GM18873 (cell line): ENCODE measurements around the gene ZBTB7B.

Source experiments
- ATAC-seq: cut with Tn5 transposase; IDR thresholded peaks from one replicate; pipeline ENCODE4 v1.9.1; 2021; ENCODE audit warnings: mild to moderate bottlenecking, moderate library complexity, moderate number of reproducible peaks; ENCODE audit not compliant: unreplicated experiment, low FRiP score

The ZBTB7B gene

DNA sequence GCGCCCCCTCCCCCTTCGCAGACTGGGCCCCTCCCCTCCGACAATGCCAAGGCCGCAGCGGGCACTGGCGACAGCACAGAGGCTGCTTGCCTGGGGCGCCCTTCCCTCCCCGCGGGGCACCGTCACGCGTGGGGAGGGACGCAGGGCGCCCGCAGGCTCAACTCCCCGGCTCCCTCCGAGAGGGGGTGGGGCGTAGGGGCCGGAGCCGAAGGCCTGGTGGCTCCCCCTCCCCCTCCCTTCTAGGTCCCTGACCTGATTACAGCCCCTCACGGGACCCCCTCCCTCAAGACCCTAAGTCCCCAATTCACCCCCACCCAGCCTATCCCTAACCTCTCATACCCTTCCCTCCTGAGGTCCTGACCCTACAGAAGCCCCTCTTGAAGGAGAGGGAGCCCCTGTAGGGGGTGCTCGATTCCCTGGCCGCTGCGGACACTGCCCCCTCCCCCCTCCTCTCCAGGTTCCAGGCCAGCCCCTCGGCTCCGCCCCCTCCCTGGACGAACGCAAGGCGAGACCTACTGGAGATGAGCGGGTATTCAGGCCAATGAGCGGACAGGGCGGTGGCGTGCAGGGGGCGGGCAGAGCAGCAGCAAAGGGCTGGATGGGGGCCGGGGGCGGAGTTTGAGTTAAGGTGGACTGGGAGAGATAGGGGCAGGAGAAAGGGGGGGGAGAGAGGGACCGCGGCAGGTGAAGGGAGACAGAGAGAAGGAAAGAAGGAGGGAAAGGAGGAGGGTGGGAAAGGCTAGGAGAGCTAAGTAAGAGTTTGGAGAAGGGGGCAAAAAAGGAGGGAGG, 733 bp upstream of the ZBTB7B start:
- peak; percentile 50 for ATAC-seq

DNA sequence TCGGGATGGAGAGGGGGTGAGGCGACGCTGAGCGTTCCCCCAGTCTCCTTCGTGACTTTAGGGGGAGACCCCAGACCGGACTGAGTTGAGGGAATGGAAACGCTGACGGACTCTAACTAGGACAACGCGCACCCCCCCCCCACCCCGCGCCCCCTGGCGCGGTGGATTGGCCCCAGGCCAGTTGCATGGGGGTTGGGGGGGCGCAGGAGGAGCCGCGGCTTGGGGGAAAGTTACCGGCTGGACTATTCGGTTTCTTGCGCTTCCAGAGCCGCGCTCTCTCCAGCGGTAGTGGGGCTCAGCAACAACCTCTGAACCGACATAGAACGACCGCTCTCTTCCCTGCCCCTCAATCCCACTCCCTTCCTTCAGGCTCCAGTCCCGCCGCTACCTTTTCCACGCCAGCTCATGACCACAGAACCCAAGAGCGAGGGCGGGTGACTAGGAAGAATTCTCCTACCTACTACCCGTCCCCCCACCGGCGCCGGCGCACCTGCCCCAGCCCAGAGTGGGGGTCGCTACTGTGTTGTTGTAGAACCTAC, 694 bp downstream of the ZBTB7B start:
- ATAC-seq: no peak

DNA sequence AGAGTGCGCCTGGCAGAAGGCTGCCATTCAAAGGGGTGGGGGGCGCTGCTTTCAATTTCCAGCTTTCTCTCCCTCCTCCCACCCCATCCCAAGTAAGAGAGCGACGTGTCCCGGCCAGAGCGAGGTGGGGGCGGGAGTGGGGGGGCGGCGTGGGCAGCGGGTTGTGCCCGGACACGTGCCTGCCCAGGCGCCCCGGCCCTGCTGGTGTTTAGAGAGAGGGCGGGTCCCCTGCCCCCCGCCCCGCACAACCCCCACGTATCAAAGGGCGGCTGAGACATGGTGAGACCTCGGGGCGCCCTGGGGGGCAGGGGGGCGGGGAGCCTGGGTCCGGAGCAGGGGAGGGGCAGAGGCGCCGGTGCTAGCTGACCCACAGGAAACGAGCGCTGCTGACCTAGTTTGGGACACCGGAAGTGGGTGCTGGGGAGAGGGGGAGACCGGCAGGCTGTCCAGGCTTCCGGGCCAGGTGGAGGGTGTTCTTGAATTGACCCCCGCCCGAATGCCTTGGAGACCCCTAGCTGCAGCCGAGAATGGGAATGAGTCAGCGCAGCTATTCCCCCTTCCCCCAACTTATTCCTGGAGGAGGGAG, 1.3 kb downstream of the ZBTB7B start:
- ATAC-seq: no peak

DNA sequence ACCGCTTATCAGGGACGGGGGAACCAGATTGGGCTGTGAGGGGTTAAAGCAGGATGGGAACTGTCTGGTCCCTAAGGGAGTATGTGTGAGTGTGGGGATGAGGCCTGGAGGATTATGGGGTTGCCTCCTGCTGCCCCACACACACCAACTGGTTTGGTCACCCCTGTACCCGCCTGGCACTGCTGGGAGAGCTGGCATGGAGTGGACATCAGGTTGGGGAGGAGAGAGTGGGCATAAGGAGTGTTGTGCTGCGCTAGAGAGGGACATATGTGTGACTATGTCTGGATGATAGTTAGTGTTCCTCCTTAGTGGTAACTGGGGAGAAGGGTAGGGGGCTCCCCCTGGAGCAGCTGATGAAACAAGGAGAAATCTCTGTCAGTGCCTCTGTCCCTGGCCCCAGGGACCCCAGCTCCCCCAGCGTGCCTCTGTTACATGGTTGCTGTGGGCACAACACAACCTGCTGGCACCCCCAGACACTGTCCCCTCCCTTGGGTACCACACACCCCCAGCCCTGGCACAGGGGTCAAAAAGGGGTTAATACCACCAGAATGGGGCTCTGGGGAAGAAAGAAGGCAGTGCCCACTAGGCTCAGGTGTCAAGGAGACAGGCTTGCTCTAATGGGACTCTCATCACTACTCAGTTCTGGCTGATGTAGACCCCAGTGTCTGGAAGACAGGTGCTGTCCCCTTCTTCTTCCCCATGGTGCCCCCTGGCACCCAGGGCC, 1.9 kb downstream of the ZBTB7B start:
- ATAC-seq: no peak

DNA sequence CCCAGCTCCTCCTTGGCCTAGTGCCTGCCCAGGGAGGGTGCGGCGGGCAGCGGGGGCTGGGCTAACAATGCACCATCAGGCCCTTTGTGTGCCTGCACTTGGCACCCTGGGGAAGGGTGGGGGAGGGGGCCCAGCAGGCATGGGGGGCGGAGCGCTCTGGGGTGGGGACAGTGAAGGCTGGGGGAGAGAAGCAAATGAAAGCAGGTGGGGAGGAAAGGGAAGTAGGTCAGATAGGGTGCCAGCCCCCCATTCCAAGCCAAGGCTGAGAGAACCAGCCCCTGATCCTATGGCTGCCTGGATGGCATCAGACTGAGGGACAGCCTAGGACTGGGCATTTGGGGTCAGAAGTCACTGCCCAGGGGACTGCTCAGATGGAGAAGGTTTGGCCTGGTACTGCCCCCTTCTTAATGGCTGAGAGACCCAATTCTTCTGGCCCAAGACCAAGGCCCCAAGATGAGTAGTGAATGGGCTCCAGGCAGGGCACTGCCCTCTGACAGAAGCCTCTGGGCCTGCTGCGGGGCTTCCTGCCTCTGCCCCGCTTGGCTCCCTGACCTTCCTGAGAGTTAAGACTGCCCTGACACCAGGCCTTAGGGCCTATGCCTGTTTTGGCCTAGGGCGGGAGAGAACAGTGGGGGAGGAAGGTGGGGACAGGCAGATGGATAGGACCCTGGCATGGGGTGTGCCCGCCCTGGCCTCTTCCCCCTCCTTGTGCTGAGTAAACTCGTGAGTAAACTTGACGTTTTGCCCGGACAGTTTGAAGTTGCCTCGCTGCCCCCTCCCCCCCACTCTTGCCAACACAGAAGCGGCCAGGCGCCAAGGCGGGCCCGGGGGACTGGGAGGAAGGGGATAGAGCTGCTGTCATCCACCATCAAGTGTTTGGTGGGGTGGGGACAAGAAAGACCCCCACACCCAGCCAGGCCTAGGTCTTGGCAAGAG, 2.7 kb downstream of the ZBTB7B start:
- no peak for ATAC-seq

DNA sequence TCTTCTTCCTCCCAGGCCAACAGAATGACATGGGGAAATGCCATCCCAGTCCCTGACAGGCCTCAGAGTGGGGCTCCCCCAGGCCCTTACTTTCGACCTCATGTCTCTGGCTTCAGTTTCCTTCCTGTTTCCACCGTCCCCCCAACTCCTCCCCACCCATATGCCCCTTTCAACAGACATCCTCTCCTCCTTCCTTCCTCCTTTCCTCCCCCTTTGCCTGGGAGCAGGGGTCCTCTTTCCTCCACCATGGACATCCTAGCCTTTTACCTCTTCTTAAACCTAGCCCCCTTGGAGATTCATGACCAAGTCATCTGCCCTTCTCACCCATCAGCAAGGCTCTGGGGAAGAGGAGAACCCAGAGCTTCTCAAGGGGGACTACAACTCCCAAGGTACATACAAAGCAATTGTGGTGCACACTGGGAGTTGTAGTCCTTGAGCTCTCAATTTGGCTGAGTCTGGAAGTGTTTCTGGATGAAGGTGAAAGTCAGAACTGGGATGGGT, 4.0 kb downstream of the ZBTB7B start:
- no peak for ATAC-seq

DNA sequence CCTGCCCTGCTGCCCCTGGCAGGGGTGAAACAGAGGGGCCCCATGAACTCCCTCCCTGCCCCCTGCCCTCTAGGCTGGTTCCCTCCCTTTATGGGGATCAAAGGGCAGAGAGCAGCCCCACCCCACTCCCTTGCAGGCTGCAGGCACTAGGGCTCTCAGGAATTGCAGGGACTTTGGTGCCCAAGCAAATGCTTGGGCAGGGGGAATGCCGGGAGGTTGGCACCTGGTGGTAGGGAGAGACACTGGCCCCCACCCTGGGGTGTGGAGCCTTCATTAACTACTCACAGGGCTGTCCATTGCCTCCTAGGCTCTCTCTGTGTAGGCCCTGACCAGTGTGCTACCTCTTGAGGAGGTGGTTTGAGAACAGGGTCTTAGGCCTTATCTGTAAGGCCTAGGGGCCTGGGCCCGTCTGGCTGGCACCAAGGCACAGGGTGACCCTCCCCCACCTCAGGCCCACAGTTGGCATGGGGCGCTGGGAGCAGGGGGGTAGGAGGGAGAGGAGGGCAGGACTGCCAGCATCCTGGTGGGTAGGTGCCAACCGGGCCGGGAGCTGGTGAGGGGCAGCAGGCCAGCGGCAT, 4.7 kb downstream of the ZBTB7B start:
- ATAC-seq: no peak

DNA sequence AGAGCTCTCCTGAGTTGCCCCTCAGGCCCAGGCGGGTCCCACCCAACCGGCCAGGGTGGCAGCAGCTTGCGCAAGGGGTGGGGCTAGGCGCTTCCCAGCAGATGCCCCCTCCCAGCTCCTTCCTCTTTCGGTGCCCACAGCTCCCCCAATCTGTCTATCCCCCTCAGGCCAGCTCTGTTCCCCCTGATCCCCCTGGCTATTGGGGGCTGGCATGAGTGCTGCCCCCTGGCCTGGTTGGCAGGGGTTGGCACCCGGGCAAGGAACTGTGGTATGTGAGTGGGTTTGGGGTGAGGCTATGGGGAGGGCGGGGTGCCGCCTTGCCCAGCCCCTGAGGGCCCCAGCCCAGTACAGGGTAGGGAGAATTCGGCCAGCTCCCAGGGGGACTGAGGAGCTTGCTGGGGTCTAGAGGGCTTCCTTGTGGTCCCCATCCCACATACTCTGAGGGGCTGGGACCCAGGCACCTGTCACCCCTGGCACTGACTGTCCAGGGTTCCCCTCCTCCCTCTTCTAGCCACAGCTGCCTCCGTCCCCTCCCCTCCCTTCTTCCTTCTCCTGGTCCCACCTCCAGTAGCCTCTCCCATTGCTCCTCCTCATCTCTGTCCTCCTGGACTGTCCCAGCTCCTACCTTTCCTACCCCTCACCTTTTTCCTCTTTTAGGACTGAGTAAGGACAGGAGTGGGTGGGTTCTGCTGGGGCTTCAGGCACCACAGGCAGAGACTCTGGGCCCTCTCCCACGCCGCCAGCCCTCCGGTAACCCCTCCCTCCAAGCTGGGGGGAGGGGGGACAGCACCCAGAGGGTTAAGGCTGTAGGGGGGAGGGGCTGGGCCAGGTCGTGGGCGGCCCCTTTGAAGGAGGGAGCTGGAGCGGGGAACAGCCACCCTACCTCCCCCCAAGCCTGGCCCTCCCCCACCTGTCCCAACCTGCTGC, 5.7 kb downstream of the ZBTB7B start:
- ATAC-seq: no peak

DNA sequence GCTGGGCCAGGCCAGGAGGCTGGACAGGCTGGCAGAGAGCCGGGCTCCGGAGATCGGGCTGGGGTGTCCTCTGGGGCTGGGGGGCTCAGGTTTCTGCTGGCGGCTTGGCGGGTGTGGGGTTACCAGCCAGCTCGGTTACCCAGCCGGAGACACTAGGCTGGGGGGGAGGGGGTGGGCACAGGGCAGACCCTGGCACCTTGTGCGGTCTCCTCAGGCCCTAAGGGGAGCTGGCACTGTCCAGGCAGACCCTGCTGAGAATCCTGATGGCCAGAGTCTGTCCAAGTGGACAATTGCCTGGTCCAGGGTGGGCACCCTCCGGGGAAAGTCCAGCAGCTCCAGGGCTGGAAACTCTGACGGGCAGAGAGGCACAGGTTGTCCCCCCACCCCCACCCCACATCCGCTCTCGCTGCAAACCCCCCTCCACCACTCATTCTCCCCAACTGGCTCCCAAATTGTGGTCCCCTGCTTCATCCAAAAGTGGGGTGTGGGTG, 6.7 kb downstream of the ZBTB7B start:
- ATAC-seq: no peak

DNA sequence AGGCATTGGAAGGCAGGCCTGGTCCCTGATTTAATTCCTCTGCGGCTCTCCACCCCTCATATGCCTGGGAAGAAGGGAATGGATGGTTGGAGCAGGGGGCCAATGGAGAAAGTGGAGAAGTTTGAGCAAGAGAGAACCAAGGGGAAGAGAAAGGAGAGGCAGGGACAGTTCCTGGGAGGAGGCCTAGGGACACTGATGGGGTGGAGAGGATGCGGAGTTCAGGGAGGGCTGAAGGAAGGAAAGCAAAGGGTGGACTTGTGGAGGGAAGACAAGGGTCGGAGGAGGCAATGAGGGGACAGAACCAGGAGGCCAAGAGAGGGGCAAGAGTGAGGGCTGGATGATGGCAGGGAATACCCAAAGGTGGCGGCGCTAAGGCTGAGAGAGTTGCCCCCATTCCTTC, 7.1 kb downstream of the ZBTB7B start:
- no peak for ATAC-seq

DNA sequence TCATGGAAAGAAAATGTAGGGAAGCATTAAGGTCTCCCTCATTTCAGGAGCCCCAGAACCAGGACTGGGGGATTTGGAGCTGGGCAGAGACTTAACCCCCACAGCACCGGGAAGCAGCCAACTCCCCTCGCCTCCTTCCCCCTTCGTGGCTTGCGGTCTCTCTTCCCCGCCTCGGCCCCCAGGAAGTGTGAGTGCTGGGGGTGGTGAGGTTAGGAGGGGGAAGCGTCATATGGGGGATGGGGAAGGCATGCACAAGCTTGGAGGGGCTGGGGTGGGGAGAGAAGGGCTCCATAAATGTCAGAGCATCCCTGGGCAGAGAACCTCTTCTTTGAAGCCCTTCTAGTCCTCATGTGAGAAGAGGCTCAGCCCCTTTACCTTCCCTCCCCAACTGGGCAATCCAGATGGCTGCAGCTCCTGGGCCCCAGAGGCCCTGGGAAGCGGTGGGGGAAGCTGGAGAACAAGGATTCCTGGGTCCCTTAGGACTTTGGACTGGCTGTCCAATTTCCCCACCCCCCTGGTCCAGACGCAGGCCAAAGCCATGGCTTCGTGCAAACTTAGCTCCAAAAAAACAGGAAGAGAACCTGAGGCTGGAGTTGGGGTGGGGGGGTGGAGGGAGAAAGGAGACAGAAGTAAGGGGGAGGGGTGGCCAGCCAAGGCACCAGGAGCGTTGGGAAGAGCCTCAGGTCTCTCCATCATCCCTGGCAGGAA, 7.8 kb downstream of the ZBTB7B start:
- ATAC-seq: no peak

DNA sequence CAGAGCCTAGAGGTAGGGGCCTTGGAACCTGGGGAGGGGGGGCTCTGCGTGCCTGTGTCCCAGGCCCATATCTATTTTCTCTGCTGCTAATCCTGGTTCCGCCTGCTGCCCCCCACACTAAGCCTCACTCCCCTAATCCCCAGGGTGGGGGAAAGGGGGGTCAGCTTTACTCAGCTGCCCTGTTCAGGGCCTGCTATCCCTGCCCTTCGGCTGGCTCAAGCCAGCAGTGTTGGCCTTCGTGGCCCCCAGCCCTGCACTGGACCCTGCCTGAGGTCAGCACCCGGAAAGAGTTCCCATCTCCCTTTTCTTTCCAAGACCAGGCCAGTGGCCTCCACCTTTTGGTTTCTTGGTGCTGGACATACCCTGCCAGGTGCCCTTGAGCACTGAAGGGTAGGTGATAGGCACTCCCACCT, 8.4 kb downstream of the ZBTB7B start:
- ATAC-seq: no peak

DNA sequence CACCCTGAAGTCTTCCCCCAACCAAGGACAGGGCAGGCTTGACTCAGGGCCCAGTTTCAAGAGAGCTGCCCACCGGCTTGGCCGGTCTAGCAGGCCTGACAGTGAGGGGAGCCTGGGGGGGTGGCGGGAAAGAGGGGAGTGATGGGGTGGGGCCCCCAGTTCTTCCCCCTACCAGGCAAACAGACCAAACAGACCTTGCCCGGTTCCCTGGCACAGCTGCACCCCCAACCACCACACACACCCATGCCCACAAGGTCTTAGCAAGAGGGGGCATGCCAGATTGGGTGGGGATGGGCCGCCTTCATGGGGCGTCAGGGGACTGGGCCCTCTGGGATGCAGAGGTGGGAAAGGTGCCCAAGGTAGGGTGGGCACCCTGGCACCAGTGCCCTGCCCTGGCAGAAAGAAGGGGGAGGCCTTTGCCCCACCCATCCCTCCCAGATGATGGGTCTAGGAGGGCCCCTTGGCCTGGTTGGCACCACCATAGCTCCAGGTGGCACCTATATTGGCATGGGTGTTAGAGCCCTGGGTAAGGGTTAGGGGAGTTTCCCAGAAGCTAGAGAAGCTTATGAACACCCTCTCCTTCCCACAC, 8.9 kb downstream of the ZBTB7B start:
- no peak for ATAC-seq

DNA sequence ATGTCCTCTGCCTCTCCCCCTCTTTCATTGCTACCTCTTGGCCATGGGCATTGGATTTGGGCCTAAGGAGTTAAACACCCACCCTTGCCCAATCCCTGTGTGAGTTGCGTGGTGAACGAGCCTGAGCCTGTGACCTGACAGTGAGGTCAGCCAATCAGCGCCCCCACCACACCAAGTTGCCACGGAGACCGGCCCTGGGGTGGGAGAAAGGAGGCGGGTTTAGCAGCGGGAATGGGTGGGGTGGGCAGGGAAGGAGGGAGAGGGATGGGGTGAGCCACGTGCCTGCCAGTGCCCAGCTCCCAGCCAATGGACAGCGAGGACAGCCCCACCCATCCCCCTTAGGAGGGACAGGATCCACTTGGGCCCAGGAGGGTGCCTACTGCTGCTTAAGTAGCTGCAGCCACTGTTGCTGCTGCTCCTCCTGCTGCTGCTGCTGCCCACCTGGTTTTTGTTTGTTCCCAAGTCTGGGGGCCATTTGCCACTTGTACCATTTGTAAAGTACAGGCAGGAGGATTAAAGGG, 9.5 kb downstream of the ZBTB7B start:
- ATAC-seq: no peak

DNA sequence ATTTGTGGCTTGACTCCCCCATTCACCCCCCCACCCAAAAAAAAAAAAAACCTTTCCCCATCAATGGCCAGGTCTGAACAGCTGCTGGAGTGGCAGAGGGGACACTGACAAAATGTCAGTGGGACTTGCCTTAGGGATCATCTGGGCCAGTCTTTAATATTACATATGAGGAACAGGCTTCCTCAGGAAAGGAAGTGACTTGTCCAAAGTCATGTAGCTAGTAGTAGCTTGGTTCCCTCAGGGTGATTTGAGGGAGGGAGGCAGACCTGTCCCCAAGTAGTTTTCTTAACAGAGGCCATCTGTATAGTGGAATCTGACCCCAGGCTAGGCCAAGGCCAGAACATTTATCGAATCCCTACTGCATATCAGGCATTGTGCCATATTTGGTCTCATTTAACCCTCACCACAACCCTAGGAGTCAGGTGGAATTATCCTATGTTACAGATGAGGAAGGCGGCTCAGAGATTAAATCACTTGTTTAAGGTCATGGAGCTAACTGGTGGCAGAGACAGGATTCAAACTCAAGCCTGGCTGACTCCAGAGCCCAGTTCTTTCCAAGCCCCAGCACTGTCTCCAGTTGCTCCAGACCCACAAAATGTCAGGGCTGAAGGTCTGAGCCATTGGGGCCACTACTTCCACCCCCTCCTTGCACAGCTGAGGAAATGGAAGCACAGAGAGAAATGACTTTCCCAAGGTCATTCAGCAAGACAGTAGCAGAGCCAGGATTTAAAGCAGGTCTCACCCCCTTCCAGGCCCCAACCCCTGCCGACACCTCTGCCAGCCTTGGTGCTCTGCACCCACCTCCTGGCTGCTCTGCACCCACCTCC, 10.4 kb downstream of the ZBTB7B start:
- ATAC-seq: no peak

DNA sequence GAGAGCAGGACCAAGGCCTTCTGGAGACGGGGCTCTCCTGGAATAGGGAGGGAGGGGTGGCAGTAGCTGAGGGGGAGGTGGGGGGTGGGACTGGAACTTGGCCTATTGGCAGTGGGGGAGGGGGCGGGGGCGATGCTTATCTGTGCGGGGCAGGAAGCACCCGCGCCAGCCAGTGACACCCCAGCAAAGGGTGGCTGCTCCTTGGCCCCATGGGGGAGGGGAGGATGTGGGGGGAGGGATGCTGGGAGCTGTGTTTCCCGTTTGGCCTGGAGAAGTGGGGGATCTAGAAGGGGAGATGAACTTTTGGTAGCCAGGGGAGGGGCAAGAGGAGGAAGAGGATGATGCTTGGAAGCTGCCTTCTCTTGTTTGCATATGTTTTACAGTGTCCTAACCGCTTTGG, 11.0 kb downstream of the ZBTB7B start:
- ATAC-seq: no peak
